Activated naive CD8-positive, alpha-beta T cell treated with anti-CD3 and anti-CD28 coated beads, Interleukin-2, amount 50 U/mL, for 16 hours (primary cell): ENCODE results near the gene RGS1.

Experiments
- DNase-seq: peaks from one replicate; pipeline ENCODE4 v3.0.0-alpha.2; 2020; ENCODE audit warnings: low read depth, low spot score

The RGS1 gene

DNA sequence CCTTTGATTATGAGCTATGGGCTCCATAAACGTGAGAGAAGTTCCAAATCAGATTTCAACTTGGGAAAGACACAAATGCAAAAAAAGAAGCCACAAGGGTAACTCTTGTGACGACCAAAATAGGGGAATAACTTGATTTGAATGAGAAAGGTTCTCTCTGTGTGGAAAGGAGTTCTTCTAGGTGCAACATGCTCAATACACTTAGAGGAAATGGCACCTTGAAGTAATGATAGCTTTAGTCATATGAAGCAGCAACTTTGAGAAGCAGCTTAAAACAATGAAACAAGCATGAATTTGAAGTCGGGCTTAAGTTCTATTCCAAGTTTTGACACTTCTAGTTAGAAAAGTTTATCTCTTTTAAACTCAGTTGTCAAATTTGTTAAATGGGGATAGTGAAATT lies 21.8 kb upstream of the RGS1 start:
- DNase-seq: no peak

DNA sequence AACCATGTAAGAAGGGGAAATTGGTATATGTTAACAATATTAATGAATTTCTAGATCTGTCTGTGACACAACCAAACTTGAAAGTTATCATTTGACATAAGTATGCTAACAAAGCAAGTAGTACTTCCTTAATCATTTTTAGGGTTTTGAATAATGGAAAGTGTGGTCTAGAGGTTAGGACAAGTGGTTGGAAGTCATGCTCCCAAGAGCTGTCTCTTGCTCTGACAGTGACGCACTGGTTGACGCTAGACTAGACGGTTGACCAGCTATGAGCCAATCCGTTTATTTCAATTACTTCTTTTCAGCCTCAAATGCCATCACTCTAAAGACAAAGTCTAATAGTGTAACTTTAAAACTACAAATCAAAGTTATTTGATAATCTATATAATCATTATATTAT lies 20.7 kb upstream of the RGS1 start:
- DNase-seq: no peak

DNA sequence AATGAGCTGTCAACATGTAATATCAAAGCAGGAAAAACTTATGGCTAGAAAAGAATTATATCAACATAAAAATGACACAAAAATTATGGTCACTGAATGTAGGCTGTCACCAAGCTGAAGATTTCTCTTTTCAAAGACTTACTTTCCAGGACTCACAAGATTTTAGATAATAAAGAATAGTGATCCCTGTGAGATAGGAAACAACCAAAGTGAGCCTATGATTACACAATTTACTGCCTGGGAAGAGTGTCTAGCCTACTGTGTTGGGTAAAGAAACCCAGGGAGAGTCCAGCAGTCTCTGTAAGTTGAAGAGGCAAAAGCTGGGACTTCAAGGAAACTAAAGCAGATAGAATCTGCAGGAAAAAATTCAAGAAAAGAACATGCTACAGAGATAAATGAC lies 20.2 kb upstream of the RGS1 start:
- DNase-seq: no peak

DNA sequence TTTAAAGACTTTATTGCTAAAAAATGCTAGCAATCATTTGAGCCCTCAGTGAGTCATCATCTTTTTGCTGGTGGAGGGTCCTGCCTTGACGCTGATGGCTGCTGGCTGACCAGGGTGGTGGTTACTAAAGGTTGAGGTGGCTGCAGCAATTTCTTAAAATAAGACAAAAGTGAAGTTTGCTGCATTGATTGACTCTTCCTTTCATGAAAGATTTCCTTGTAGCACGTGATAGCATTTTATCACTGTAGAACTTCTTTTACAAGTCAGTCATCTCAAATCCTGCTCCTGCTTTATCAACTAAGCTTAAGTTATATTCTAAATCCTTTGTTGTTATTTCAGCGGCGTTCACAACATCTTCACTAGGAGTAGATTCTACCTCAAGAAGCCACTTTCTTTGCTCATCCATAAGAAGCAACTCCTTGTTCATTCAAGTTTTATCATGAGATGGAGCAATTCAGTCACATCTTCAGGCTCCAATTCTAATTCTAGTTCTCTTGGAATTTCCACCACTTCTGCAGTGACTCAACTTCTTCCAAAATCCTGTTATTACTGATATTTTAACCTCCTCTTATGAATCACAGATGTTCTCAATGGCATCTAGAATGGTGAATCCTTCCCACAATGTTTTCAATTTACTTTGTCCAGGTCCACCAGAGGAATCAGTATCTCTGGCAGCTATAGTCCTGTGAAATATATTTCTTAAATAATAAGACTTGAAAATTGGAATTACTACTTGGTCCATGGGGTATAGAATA lies 17.6 kb upstream of the RGS1 start:
- no peak for DNase-seq

DNA sequence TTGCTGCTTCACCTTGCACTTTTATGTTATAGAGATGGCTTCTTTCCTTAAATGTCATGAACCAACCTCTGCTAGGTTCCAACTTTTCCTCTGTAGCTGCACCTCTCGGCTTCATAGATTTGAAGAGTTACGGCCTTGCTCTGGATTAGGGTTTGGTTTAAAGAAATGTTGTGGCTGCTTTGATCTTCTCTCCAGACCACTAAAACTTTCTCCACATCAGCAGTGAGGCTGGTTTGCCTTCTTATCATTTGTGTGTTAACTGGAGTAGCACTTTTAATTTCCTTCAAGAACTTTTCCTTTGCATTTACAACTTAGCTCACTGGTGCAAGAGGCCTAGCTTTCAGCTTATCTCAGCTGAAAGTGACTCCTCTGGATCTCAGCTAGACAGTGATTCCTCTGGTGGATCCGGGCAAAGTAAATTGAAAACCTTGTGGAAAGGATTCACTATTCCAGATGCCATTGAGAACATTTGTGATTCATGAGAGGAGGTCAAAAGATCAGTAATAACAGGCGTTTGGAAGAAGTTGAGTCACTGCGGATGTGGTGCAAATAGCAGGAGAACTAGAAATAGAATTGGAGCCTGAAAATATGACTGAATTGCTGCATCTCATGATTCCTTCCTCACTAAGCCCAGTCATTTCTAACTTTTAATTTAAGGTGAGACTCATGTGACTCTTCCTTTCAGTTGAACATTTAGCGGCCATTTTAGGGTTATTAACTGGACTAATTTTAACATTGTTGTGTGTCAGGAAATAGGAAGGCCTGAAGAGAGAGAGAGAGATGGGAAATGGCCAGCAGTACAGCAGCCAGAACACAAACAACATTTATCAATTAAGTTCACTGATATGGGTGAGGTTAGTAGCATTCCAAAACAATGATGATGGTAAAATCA lies 16.2 kb upstream of the RGS1 start:
- no peak for DNase-seq

DNA sequence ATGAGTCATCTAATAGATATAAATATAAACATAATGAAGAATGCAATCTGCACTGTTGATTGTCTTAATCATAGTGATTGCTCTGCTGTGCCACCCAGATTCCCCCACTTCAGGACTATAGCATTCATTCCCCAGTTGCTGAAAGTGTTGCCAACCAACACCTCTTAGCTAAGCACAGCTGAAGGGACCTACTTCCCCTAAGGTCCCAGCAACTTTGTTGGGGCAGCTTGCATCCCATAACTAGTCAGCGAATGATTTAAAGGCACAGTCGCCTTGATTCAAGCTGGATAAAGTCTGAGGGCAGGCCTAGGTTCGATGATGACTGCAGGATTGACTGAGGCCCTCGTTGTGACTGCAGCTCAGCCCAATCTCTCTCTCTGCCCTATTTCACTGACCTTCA lies 14.3 kb upstream of the RGS1 start:
- no peak for DNase-seq

DNA sequence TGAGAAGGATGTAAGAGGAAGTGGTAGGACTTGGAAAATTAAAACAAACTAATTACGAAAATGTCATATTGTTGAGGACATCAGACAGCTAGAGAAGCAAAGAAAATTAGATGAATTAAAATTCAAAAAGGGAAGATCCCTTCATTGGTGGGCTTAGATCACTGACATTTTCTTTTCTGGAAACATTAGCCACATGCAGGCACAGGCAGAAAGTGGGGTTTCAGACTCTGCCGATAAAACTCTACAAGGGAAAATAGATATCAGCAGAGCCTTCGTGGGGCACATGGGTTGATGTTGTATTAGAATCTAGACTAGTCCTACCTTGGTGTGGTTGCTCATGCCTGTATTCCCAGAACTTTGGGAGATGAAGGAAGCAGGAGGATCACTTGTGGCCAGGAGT lies 12.4 kb upstream of the RGS1 start:
- no peak for DNase-seq

DNA sequence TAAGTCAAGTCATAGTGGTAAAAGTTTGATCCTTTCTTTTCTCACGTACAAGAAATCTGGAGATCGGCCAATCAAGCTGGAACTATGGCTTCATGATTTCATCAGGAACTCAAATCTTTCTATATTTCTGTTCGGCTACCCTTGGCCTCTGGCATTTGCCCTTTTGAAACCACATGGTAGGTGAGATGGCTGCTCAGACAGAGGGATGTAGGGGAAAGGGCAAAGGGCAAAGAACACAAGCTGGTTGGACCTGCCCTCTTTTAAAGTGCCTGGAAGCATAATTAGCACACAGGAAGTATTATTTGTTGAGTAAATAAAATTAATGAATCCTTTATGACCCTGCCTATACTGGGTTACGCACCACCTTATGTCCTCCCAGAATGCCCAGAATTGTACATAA lies 11.5 kb upstream of the RGS1 start:
- no peak for DNase-seq

DNA sequence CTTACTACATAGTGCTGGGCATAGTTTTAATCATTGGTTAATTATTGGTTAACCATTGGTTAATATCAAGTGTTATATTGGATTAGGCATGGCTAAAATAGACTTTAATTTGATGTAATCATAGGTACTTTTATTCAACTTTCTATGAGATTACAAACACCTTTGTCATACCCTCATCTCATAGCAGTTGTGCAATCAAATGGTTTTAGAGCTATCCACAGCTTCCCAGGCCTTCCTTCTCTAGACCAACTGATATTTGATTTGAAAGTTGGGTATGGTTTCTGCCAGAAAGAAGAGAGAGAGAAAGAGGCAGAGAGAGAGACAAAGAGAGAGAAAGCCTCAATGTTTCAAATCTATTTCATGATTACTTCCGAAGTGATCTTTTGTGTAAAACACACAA lies 9.6 kb upstream of the RGS1 start:
- DNase-seq: no peak

DNA sequence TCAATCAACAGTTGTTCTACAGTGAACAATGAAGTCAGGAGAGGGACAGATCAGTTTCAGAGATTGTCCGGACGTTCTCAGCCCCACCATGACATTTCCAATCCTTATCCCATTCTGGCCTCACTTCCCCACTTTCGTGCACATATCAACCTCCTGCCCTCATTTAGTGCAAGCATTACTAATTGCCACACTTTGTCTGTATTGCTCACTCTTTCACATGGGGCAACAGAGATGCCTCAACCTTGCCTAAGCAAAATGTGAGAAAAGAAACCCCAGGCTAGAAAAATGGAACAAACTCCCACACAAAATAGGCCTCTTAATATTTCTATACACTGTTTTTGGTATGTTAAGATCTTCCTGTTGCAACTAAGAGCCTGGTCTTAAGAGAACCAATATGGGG lies 8.9 kb upstream of the RGS1 start:
- DNase-seq: no peak

DNA sequence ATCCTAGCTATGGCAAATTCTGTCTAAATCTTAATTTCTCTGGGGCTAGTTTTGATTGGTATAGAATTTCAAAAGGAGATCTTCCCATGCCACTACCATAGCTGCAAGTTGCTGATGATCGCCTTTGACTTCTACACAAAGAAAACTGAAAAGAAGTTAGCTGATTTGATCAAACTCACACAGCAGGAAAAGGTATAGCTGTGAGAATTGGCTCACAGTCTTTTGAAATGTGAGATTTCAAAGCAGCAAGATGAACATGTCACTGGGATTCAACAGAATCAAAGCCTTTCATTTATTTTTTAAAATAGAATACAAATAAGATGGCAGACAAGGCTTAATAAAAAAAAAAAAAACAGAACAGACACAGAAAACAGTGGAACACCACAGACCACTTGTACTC lies 7.5 kb upstream of the RGS1 start:
- DNase-seq: no peak

DNA sequence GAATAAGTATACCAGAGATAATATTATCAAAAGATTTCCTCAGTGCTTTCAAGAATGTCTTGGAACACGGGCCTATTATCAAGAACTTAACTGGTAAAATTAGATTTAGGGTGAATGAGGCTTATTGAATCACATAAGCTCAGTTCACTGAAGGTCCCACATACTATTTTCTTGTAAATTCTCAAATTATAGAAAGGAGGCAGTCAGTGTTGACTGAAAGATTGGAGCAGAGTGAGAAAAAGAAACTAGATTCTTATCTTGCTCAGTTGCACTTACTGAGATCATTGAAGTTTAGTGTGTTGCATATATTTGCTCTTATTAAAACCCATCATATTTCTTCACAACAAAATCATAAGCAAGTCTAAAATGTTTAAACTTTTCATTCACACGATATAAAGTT lies 3.9 kb upstream of the RGS1 start:
- no peak for DNase-seq

DNA sequence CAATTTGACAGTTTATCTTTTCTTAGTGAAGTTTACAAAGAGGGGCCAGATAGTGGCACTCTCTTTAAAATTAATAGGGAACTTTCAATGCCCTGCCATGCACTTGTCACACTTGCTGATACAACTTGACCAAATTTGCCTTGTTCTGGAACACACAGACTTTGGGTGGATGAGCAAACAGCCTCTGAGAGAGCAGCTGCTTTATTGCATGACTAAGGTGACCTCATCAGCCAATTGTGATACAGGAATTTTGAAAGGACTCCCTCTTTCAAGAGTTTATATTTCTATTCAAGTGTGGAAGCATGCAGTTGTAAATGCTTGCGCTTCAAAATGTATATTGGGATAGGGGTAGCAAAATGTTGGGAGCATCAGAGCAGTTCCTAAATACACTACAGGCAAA lies 2.1 kb upstream of the RGS1 start:
- no peak for DNase-seq

DNA sequence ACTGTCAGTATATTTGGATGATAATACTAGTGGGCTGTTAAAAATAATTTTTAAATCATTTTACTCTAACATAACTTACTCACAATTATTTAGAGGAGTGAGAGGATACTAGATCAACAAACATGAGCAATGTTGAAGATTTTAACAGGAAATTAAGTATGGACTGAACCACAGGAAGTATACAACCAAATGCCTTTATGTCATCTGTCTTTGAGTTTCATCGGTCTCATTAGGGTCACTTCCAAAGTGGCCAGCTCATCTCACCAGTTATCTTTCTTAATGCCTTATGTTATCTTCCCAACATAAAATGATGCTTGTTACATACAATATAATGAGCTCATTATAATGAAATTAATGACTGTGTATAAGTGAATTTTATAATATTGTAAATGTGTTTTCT lies 1.5 kb upstream of the RGS1 start:
- no peak for DNase-seq

DNA sequence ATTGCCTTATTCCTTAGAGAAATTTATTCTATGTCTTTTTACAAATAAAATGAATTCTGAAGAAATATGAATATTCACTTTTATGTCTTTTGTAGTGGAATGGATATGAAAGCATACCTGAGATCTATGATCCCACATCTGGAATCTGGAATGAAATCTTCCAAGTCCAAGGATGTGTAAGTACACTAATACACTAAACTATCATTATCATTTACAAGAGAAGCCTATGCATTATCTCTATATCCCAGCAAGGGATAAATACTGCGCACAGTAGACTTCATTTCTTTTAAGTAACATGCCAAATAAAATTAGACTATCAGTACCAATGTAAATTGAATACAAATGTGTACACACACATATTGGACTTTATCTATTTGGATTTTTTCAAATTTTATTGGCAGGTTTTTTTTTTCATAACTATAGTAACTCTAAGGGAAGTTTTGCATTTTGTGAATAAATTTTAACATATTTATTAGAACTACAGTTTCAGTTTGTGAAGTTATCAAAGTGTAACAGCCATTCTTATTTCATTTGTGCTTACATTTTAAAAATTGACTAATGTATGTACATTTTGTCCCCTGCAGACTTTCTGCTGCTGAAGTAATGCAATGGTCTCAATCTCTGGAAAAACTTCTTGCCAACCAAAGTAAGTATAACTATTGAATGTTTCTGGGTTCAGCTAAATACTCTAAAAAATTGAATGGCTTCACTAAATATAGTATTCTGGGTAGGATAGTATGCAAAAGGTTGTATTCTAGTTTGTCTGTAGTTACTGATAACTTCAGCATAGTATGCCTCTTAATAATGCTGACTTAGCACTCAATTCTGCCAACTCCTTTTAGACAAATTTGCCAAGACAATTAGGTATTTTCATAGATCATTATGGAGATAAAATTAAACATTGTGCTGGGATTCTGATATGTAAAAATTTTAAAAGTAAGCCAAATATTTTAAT lies 894 bp downstream of the RGS1 start:
- no peak for DNase-seq

DNA sequence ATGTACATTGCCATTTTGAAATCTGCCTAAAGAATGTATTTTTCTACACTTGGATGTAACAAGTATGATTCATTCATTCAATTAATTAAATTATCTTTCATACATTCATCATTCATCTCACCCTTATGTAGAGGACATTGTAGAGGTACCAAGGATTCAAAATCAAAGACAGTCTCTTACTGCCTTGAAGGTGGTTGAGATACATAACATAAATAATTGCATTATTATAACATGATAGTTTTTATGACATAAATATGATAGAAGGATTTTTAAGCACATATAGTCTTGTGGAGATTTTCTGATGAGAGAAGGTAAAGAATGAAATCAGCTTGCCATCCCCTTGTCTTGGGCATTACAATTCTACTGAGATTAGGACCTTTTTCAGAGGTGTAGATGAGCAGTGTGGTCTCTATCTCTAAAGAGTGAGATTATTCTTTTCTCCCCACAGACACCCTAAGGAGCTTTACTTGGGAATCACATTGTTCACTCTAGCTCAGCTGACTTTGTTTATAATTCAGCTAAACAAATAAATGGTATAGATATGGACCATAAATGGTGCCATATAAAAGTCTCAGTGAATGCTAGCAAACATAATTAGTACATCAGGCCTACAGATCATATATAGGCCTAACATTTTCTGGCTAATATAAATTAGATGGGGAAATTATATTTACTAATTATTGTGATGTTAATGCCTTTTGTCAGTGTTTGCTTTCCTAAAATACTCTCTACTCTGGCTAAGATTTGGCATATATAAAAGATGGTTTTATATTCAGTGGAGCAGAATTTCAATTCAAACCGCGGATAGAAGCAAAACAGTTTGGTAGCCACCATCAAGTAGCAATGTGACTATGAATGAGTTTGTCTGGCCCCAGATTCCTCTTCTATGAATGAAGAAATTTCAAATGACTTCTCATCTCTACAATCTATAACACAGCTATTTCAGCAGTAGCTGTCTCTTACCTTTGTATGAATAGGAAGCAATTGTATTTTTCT lies 1.9 kb downstream of the RGS1 start:
- no peak for DNase-seq

DNA sequence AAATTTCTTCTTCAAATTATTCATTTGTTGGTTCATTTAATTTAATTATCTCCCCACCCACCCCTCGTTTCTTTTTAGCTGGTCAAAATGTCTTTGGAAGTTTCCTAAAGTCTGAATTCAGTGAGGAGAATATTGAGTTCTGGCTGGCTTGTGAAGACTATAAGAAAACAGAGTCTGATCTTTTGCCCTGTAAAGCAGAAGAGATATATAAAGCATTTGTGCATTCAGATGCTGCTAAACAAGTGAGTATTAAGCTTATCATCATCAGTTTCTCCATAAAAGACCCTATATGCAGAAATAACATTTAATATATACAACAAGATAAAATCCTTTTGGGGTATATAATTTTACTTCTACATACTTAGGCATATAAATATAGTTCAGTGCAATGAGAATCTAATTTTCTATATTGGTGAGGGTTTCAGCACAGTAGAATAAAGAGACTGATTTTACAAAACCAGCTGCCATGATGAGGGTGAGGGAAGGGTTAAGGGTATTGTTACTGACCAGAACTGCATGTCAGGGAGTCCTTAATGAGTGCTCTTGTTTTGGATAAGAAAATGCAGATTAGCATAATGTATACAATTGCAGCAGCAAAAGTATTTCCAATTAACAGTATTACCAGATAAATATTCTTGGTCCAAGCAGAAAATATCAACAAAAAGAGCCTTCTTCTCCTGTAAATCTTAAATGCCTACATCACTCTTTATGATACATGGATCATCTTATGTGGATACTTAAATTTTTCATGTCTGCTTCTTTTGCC lies 2.8 kb downstream of the RGS1 start:
- DNase-seq: no peak

DNA sequence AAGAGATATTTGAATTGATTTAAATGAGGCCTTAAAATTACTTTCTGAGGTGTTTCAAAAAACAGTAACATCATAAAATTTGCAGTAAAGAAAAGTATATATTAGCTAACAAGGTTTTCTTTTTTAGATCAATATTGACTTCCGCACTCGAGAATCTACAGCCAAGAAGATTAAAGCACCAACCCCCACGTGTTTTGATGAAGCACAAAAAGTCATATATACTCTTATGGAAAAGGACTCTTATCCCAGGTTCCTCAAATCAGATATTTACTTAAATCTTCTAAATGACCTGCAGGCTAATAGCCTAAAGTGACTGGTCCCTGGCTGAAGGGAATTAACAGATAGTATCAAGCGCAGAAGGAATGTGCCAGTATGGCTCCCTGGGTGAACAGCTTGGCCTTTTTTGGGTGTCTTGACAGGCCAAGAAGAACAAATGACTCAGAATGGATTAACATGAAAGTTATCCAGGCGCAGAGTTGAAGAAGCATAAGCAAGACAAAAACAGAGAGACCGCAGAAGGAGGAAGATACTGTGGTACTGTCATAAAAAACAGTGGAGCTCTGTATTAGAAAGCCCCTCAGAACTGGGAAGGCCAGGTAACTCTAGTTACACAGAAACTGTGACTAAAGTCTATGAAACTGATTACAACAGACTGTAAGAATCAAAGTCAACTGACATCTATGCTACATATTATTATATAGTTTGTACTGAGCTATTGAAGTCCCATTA lies 3.6 kb downstream of the RGS1 start:
- DNase-seq: no peak

DNA sequence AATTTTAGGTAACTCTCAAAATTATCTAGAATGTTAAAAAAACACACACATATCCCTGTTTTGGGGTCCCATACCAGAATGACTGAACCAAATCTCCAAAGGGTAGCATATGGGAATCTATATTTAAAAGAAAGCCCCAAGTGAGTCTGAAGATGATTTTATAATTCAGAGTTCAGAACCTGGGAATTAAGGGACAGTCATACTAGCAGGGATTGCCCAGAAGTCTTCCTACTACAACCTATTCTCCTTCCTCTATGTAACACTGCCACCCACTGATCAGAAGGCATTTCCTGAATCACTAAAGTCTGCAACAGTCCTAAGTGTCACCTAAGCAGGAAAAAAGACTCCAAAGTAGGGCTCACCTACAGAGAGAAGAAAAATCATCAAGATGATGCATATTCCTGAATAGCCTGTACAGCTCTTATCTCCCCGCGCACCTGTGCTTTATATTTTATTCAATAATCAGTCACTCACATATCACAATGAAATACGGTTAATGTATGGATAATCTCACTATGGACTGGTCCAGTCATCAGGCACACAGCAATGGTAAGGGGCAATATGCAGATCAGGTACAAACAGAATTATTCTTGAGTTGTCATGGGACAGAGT lies 4.9 kb downstream of the RGS1 start:
- DNase-seq: no peak
